ENCODE measurements around the gene KASH5. TPM values are rescaled to one million over a fixed set of nuclear protein-coding genes. Genes with fewer than 3 reads are reported as not detected.

The KASH5 gene
- total and polyA plus RNA-seq, 2 of the 8 experiments (the other 6 are each of a cell fraction or from before 2014, with no cell fraction given): 0.05 to 0.19 TPM

GRCh38 chr19:49347835-49348234, 40.2 kb upstream of the KASH5 start (continued):
- no peak for TF ChIP-seq CHD7 (IDR thresholded peaks at IDR 0.05; ENCODE audit: insufficient replicate concordance, low read length)
- no peak for TF ChIP-seq NANOG (IDR thresholded peaks at IDR 0.05; ENCODE audit: insufficient read depth, low read depth, low read length, poor library complexity, severe bottlenecking)
- TF ChIP-seq EGR1 (IDR thresholded peaks at IDR 0.05; ENCODE audit: borderline replicate concordance, low read depth, low read length): no peak
- no peak for TF ChIP-seq RNF2 (IDR thresholded peaks at IDR 0.05; ENCODE audit: borderline replicate concordance, low read depth, low read length, missing control alignments, poor library complexity, severe bottlenecking)
- no peak for TF ChIP-seq SP4 (IDR thresholded peaks at IDR 0.05; ENCODE audit: low read length)
- no peak for TF ChIP-seq NRF1 (IDR thresholded peaks at IDR 0.05; ENCODE audit: low read depth, low read length)
- no peak for TF ChIP-seq ATF2 (IDR thresholded peaks at IDR 0.05; ENCODE audit: low read length)
- no peak for TF ChIP-seq BRCA1 (IDR thresholded peaks at IDR 0.05; ENCODE audit: low read depth, low read length)
- no peak for TF ChIP-seq FOSL1 (IDR thresholded peaks at IDR 0.05; ENCODE audit: insufficient read depth, low read depth, low read length)
- no peak for TF ChIP-seq ZNF274 (IDR thresholded peaks at IDR 0.05; ENCODE audit: borderline replicate concordance, extremely low read depth, low read length)
